RWPE1 (cell line): Measurements from ENCODE around the gene JMJD1C.

Source experiments
- CTCF ChIA-PET: fragments of 350-600 bp; sonication (Branson Sonifier 250); formaldehyde crosslinking; extraction: SDS; loops from one replicate; lab custom pipeline; 2021; lab: Yijun Ruan, JAX
- POLR2A ChIA-PET: fragments of 400-600 bp; formaldehyde crosslinking; extraction: SDS; loops from one replicate; lab custom pipeline; 2020; ENCODE audit warnings: antibody characterized with exemption; ENCODE audit not compliant: low non-redundant PET; lab: Yijun Ruan, JAX
- DNase-seq: peaks from one replicate; pipeline ENCODE4 v3.0.0; 2012; ENCODE audit warnings: low spot score
- H3K27ac ChIP-seq: fragments of 450-650 bp; 2 replicates; pipeline ENCODE4 v1.5.1; 2017
- CTCF ChIP-seq: fragments of 450-650 bp; conservative IDR thresholded peaks from 2 replicates; pipeline ENCODE4 v1.5.1; 2017; ENCODE audit warnings: low read depth, mild to moderate bottlenecking

The JMJD1C gene

DNA sequence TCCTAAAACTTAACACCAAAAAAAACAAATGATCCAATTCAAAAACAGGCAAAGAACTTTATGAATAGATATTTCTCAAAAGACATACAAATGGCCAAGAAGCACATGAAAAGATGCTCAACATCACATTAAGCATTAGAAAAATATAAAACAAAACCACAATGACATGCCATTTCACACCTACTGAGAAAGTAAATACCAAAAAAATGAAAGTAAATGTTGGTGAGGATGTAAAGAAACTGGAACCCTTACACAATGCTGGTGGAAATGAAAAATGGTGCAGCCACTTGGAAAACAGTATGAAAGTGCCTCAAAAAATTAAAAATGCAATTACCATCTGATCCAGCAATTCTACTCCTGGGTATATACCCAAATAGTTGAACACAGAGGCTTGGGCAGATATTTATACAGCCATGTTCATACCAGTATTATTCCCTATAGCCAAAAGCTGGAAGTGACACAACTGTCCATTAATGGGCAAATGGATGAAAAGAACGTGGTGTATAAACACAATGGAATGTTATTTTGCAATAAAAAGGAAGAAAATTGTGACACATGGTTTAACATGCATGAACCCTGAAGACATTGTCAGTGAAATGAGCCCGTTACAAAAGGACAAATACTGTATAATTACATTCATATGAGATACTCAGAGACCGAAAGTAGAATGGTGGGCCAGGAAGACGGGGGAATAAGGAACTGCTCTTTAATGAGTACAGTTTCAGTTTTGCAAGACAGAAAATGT lies 89.0 kb downstream of the JMJD1C start:
- ChIA-PET CTCF (interaction anchor here (0.5 kb wide), 1 partner anchor 21 kb away, joined by 3 read pairs; no protein-coding TSS in a partner anchor), POLR2A (no interaction called here)
- DNase-seq, result peak; percentile 37
- no peak for TF ChIP-seq CTCF
- no peak overlapping the region for H3K27ac ChIP-seq

DNA sequence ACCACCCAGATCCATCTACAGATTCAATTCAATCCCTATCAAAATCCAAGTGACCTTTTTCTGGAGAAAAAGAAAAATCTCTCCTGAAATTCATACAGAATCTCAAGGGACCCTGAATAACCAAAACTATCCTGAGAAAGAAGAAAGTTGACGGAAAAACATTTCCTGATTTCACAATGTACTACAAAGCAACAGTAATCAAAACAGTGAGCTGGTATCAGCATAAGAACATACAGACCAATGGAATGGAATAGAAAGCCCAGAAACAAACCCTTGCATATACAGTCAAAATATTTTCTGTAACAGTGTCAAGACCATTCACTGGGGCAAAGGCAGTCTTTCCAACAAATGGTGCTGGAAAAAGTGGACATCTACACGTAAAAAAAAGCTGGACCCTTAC lies 89.9 kb downstream of the JMJD1C start:
- no peak overlapping the region for H3K27ac ChIP-seq
- POLR2A ChIA-PET, result interaction anchor here (0.7 kb wide), 1 partner anchor 1109 kb away, joined by 3 read pairs; no protein-coding TSS in a partner anchor
- CTCF ChIA-PET, result no interaction called here
- TF ChIP-seq CTCF, result no peak
- no peak for DNase-seq

- DNase-seq, result no peak
- no peak for TF ChIP-seq CTCF
- H3K27ac ChIP-seq, result no peak overlapping the region
- POLR2A ChIA-PET, result interaction anchor here (0.7 kb wide), 1 partner anchor 1108 kb away, joined by 3 read pairs; no protein-coding TSS in a partner anchor
- CTCF ChIA-PET, result no interaction called here
These were observed 90.3 kb downstream of the JMJD1C start for GRCh38 chr10:63375458-63375857.

DNA sequence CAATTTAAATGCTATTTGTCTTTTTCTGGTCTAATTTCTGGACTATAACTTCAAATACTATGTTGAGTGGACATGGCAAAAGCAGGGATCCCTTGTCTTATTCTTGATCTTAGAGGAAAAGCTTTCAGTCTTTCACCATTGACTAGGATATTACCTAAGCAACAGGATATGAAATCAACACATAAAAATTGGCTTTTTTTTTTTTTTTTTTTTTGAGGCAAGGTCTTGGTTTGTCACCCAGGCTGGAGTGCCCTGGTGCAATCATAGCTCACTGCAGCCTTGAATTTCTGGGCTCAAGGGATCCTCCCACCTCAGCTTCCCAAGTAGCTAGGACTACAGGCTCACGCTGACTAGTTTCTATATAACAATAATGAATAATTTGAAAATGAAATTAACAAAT lies 90.8 kb downstream of the JMJD1C start:
- no peak overlapping the region for H3K27ac ChIP-seq
- ChIA-PET CTCF (no interaction called here), POLR2A (no interaction called here)
- no peak for DNase-seq
- TF ChIP-seq CTCF, result no peak

DNA sequence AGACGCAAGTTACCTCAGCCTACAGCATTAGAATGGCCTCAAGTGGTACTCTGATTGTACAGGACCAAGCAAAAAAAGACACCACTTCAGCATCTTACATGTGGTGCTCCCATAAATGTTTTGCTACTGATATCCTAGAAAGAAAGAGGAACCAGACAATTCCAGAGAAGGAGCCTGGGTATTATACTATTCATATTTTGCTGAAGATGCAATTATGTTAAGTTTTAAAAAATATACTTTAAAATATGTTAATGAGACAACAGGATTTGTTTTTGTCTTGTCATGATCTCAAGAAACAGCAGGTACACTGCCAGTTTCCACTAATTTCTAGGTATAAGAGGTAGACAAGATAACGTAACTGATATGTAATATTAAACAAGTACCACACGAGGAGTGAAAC lies 92.6 kb downstream of the JMJD1C start:
- DNase-seq, result no peak
- no peak for TF ChIP-seq CTCF
- H3K27ac ChIP-seq, result no peak overlapping the region
- POLR2A ChIA-PET, result no interaction called here
- CTCF ChIA-PET, result no interaction called here

DNA sequence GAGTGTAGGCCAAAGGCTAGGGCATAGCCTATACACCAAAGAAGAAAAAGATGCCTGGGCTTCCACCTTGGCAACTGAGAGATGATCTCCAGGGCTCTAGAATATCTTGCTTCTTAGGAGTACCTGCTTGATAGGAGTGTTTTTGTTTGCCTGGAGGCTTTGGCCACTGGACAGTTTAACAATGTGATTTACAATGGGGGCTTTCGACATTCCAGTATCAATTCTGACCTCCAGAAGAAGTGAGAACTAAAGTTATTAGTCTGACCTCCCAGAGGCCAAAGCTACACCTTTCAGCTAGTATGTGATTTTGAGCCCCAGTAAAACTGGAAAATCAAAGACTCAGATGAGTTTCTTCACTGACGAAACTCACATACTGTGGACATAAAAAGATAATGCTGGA lies 96.1 kb downstream of the JMJD1C start:
- no peak for TF ChIP-seq CTCF

More for the DNA sequence above, 96.1 kb downstream of the JMJD1C start:
- CTCF ChIA-PET, result no interaction called here
- no peak for DNase-seq
- H3K27ac ChIP-seq, result no peak overlapping the region
- POLR2A ChIA-PET, result no interaction called here
